SK-N-SH treated with all-trans-retinoic acid at 6 μM for 48 hours (cell line): Measurements from ENCODE around the gene SPRR5.

Source experiments
- ATAC-seq: fragments of 200-7000 bp; cut with Tn5 transposase; 3 replicates; pipeline ENCODE4 v1.9.1; 2020; ENCODE audit warnings: mild to moderate bottlenecking, moderate library complexity
- ARNTL ChIP-seq: fragments of 450-650 bp; formaldehyde crosslinking; IDR thresholded peaks from 2 replicates; pipeline ENCODE4 v1.5.0; 2020; ENCODE audit warnings: low read depth, mild to moderate bottlenecking, moderate library complexity, borderline replicate concordance
- BACH2 ChIP-seq: fragments of 250-450 bp; sonication (Bioruptor Pico); IDR thresholded peaks from 2 replicates; pipeline ENCODE4 v1.9.0; 2021; ENCODE audit warnings: mild to moderate bottlenecking, borderline replicate concordance
- CREB5 ChIP-seq: fragments of 250-450 bp; sonication (Bioruptor Pico); IDR thresholded peaks from 2 replicates; pipeline ENCODE4 v1.5.1; 2020; ENCODE audit warnings: low read depth, mild to moderate bottlenecking, moderate library complexity
- CSDC2 ChIP-seq: fragments of 250-450 bp; sonication (Bioruptor Pico); IDR thresholded peaks from 2 replicates; pipeline ENCODE4 v1.5.0; 2020; ENCODE audit warnings: mild to moderate bottlenecking, moderate library complexity
- ESRRG ChIP-seq: fragments of 250-450 bp; sonication (Bioruptor Pico); IDR thresholded peaks from 2 replicates; pipeline ENCODE4 v1.6.1; 2021; ENCODE audit warnings: mild to moderate bottlenecking
- GLIS3 ChIP-seq: fragments of 250-450 bp; sonication (Bioruptor Pico); IDR thresholded peaks from 2 replicates; pipeline ENCODE4 v1.5.0; 2020; ENCODE audit warnings: mild to moderate bottlenecking, moderate library complexity
- ISL1 ChIP-seq: fragments of 250-450 bp; sonication (Bioruptor Pico); IDR thresholded peaks from 2 replicates; pipeline ENCODE4 v2.1.2; 2022; ENCODE audit warnings: mild to moderate bottlenecking, moderate library complexity
- OSR1 ChIP-seq: fragments of 250-450 bp; sonication (Bioruptor Pico); IDR thresholded peaks from 2 replicates; pipeline ENCODE4 v1.8.0; 2022; ENCODE audit warnings: moderate library complexity, mild to moderate bottlenecking, inconsistent platforms
- PATZ1 ChIP-seq: fragments of 250-450 bp; sonication (Bioruptor Pico); IDR thresholded peaks from 2 replicates; pipeline ENCODE4 v1.8.0; 2020; ENCODE audit warnings: mild to moderate bottlenecking, moderate library complexity, borderline replicate concordance
- POU6F1 ChIP-seq: fragments of 250-450 bp; sonication (Bioruptor Pico); IDR thresholded peaks from 2 replicates; pipeline ENCODE4 v1.8.0; 2021; ENCODE audit warnings: low read depth, mild to moderate bottlenecking, moderate library complexity, borderline replicate concordance
- PPARA ChIP-seq: fragments of 250-450 bp; sonication (Bioruptor Pico); IDR thresholded peaks from 2 replicates; pipeline ENCODE4 v1.5.0; 2020; ENCODE audit warnings: mild to moderate bottlenecking, borderline replicate concordance
- RARB ChIP-seq: fragments of 250-450 bp; sonication (Bioruptor Pico); IDR thresholded peaks from 2 replicates; pipeline ENCODE4 v1.8.0; 2021; ENCODE audit warnings: mild to moderate bottlenecking, moderate library complexity
- SNAI2 ChIP-seq: fragments of 250-450 bp; sonication (Bioruptor Pico); IDR thresholded peaks from 2 replicates; pipeline ENCODE4 v1.5.0; 2020; ENCODE audit warnings: mild to moderate bottlenecking, moderate library complexity
- TCF4 ChIP-seq: fragments of 250-450 bp; sonication (Bioruptor Pico); IDR thresholded peaks from 2 replicates; pipeline ENCODE4 v1.8.0; 2021; ENCODE audit warnings: mild to moderate bottlenecking, moderate library complexity, borderline replicate concordance
- TOX ChIP-seq: fragments of 250-450 bp; sonication (Bioruptor Pico); IDR thresholded peaks from 2 replicates; pipeline ENCODE4 v1.8.0; 2021; ENCODE audit warnings: mild to moderate bottlenecking, moderate library complexity, borderline replicate concordance
- TSHZ2 ChIP-seq: fragments of 250-450 bp; sonication (Bioruptor Pico); IDR thresholded peaks from 2 replicates; pipeline ENCODE4 v1.5.0; 2020; ENCODE audit warnings: mild to moderate bottlenecking, moderate library complexity
- ZC3H10 ChIP-seq: fragments of 250-450 bp; sonication (Bioruptor Pico); IDR thresholded peaks from 2 replicates; pipeline ENCODE4 v1.5.1; 2021; ENCODE audit warnings: mild to moderate bottlenecking, moderate library complexity
- ZFP3 ChIP-seq: fragments of 250-450 bp; sonication (Bioruptor Pico); IDR thresholded peaks from 2 replicates; pipeline ENCODE4 v1.5.0; 2020; ENCODE audit warnings: mild to moderate bottlenecking, moderate library complexity
- ZFP30 ChIP-seq: fragments of 450-650 bp; formaldehyde crosslinking; IDR thresholded peaks from 2 replicates; pipeline ENCODE4 v1.5.0; 2022; ENCODE audit warnings: mild to moderate bottlenecking, moderate library complexity
- ZNF565 ChIP-seq: fragments of 450-650 bp; formaldehyde crosslinking; conservative IDR thresholded peaks from 2 replicates; pipeline ENCODE4 v1.5.0; 2020; ENCODE audit warnings: low read depth, mild to moderate bottlenecking, moderate library complexity
- ZNF70 ChIP-seq: fragments of 450-650 bp; formaldehyde crosslinking; IDR thresholded peaks from 2 replicates; pipeline ENCODE4 v1.5.0; 2020; ENCODE audit warnings: mild to moderate bottlenecking, moderate library complexity
- TF ChIP-seq, protein P1 (sequence below): fragments of 250-450 bp; sonication (Bioruptor Pico); IDR thresholded peaks from 2 replicates; pipeline ENCODE4 v1.5.1; 2021; ENCODE audit warnings: mild to moderate bottlenecking, moderate library complexity

The SPRR5 gene

GRCh38 chr1:152959801-152960451 lies 12.9 kb downstream of the SPRR5 start:
- TF ChIP-seq GLIS3 (CRISPR knock-in tag) (no peak), ISL1 (CRISPR knock-in tag) (no peak), OSR1 (CRISPR knock-in tag) (no peak), ZC3H10 (CRISPR knock-in tag) (no peak), CSDC2 (CRISPR knock-in tag) (no peak), ZNF70 (no peak), TCF4 (CRISPR knock-in tag) (no peak), TOX (no peak), TSHZ2 (CRISPR knock-in tag) (no peak), ZNF565 (no peak), ZFP30 (CRISPR knock-in tag) (no peak), PATZ1 (CRISPR knock-in tag) (no peak), ARNTL (CRISPR knock-in tag) (no peak), ZFP3 (CRISPR knock-in tag) (no peak), ESRRG (no peak), CREB5 (CRISPR knock-in tag) (no peak)
- TF ChIP-seq, protein P1, sequence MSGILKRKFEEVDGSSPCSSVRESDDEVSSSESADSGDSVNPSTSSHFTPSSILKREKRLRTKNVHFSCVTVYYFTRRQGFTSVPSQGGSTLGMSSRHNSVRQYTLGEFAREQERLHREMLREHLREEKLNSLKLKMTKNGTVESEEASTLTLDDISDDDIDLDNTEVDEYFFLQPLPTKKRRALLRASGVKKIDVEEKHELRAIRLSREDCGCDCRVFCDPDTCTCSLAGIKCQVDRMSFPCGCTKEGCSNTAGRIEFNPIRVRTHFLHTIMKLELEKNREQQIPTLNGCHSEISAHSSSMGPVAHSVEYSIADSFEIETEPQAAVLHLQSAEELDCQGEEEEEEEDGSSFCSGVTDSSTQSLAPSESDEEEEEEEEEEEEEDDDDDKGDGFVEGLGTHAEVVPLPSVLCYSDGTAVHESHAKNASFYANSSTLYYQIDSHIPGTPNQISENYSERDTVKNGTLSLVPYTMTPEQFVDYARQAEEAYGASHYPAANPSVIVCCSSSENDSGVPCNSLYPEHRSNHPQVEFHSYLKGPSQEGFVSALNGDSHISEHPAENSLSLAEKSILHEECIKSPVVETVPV (CRISPR knock-in tag) = no peak
- no peak for ATAC-seq

GRCh38 chr1:152960452-152961044 lies 13.5 kb downstream of the SPRR5 start:
- ATAC-seq = no peak

DNA sequence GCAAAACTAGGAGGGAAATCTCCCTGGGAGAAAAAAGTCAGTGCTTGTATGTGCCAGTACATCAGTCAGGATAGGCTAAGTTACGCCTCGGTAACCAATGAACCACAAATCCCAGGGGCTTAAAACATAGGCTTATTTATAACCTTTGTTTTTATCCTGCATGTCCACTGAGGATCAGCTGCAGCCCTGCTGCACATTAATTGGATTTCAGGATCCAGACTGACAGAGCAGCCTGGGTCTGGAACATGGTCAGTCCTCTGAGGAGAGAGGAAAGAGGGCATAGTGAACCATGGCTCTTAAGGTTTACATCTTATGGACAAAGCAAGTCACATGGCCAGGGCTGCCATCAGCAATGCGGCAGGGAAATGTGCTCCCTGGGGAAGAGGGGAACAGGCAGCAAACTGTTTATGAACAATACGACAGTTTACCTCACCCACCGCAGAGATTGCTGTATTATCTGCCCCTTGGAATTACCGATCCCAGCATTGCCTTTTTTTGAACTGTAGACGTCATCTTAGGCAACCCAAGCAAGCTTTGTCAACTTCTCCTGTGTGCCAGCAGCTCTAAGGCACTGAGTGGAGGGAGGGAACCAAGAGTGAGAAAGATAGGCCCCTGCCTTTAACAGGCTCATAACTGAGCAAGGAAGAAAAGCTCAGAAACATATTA lies 14.4 kb downstream of the SPRR5 start:
- ATAC-seq = no peak; the same call in 2 of the 3 replicates
- TF ChIP-seq CREB5 (CRISPR knock-in tag) = no peak
- no peak for TF ChIP-seq BACH2 (CRISPR knock-in tag)
- TF ChIP-seq ARNTL (CRISPR knock-in tag) = no peak
- TF ChIP-seq TOX = no peak
- TF ChIP-seq CSDC2 (CRISPR knock-in tag) = no peak
- TF ChIP-seq, protein P1 (CRISPR knock-in tag) = no peak
- no peak for TF ChIP-seq ZFP30 (CRISPR knock-in tag)
- no peak for TF ChIP-seq ISL1 (CRISPR knock-in tag)
- TF ChIP-seq POU6F1 (CRISPR knock-in tag) = no peak
- TF ChIP-seq ZNF565 = no peak
- no peak for TF ChIP-seq ZC3H10 (CRISPR knock-in tag)
- TF ChIP-seq SNAI2 (CRISPR knock-in tag) = no peak
- TF ChIP-seq ESRRG = no peak
- no peak for TF ChIP-seq ZFP3 (CRISPR knock-in tag)
- TF ChIP-seq PPARA (CRISPR knock-in tag) = no peak
- TF ChIP-seq OSR1 (CRISPR knock-in tag) = no peak
- no peak for TF ChIP-seq RARB (CRISPR knock-in tag)
- no peak for TF ChIP-seq TCF4 (CRISPR knock-in tag)

More at GRCh38 chr1:152960452-152961044, 13.5 kb downstream of the SPRR5 start:
- TF ChIP-seq GLIS3 (CRISPR knock-in tag) (no peak), ZC3H10 (CRISPR knock-in tag) (no peak), ZFP3 (CRISPR knock-in tag) (no peak), CSDC2 (CRISPR knock-in tag) (no peak), ZNF70 (no peak), ZNF565 (no peak), BACH2 (CRISPR knock-in tag) (no peak), OSR1 (CRISPR knock-in tag) (no peak)
